Thymus (tissue), 11 donors: Measurements from ENCODE around the gene EFCAB8. TPM values are rescaled to one million over a fixed set of nuclear protein-coding genes. Genes with fewer than 3 reads are reported as not detected.

Source experiments
- DNase-seq, 9 donors: peaks; one replicate each; pipeline ENCODE4 v3.0.0-alpha.2; 2013; ENCODE audit warnings: low spot score in 9 of 9, low read depth in 6 of 9, missing footprints in 1 of 9
- H3K27ac ChIP-seq, 2 donors: one replicate each; pipeline ENCODE4 v1.5.1; 2013; ENCODE audit warnings: control low read depth in 1 of 2, low read depth in 1 of 2, low read length in 1 of 2, mild to moderate bottlenecking in 1 of 2, moderate library complexity in 1 of 2
- H3K27me3 ChIP-seq, 2 donors: one replicate each; pipeline ENCODE4 v1.5.1; 2013; ENCODE audit warnings: low read length in 1 of 2; ENCODE audit not compliant: control insufficient read depth in 2 of 2, insufficient read depth in 1 of 2
- H3K36me3 ChIP-seq, 2 donors: one replicate each; pipeline ENCODE4 v1.5.1; 2013; ENCODE audit warnings: low read length in 1 of 2, mild to moderate bottlenecking in 1 of 2, moderate library complexity in 1 of 2; ENCODE audit not compliant: control insufficient read depth in 2 of 2, insufficient read depth in 2 of 2
- H3K4me1 ChIP-seq, 2 donors: one replicate each; pipeline ENCODE4 v1.5.1; 2013; ENCODE audit warnings: low read length in 2 of 2; ENCODE audit not compliant: control insufficient read depth in 2 of 2, insufficient read depth in 2 of 2
- H3K4me3 ChIP-seq, 2 donors: one replicate each; pipeline ENCODE4 v1.5.1; 2013; ENCODE audit warnings: low read length in 2 of 2, control low read depth in 1 of 2, mild to moderate bottlenecking in 1 of 2
- H3K9me3 ChIP-seq, 2 donors: one replicate each; pipeline ENCODE4 v1.5.1; 2013; ENCODE audit warnings: low read length in 1 of 2, mild to moderate bottlenecking in 1 of 2; ENCODE audit not compliant: control insufficient read depth in 2 of 2, insufficient read depth in 1 of 2
- WGBS: extraction: QIAGEN DNeasy Blood & Tissue Kit; methylation state at CpG from one replicate; pipeline ENCODE4 v1.1.7; 2013; 5-methylcytosine and 5-hydroxymethylcytosine counted together
- polyA plus RNA-seq: library from polyadenylated mRNA; stranded (reverse); fragments of 200-250 nt; gene quantifications from one replicate; pipeline ENCODE4 v1.2.3, GENCODE V29; 2013
- total RNA-seq: library from RNA; stranded (reverse); fragments of 120-200 nt; gene quantifications from one replicate; pipeline ENCODE4 v1.2.4, GENCODE V29; 2013
- donor health status: healthy.

The EFCAB8 gene
- total and polyA plus RNA-seq, 2 donors: 0.33 to 0.46 TPM

DNA sequence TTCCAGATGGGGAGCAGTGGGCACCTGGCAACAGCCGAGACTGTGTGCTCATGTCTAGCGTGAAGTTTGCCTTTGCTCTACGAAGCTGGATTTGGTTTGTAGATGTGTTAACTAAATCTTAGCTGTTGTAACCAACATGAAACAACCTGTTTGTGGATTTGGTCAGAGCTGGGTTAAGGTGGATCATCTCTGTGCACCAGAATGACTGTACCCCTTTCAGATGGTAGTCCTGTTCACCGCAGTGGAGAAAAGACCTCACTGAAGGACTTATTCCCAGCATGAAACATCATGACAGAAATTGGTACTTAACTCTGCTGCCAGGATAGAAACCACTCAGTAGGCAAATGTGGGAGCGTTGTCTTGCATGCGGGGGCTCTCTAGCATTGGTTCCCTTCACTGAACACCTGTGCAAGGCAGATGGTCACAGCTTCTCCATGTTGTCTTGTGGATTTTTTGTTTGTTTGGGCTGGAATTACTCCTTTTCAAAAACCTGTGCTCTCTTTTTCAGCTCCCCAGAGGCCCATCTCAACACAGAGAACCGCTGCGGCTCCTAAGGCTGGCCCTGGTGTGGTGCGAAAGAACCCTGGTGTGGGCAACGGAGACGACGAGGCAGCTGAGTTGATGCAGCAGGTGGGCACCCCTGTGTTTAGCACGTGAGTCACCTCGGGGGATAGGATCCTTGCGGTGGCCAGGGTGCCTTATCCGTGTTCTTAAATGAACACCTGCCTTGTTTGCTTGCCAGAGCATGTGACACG, 19.3 kb upstream of the EFCAB8 start:
- no peak overlapping the region for H3K27ac ChIP-seq
- H3K36me3 ChIP-seq: peaks cover 87 to 89% of the 10 kb centered on the region in 2 donors
- peaks cover 0 to 5% of the 10 kb centered on the region in 2 donors for H3K4me1 ChIP-seq
- no peaks in the 10 kb centered on the region for H3K27me3 ChIP-seq
- no peaks in the 10 kb centered on the region for H3K9me3 ChIP-seq
- WGBS: 94% methylated on average over 17 of the region's 17 CpGs
- no peak overlapping the region for H3K4me3 ChIP-seq
- DNase-seq: no peak

DNA sequence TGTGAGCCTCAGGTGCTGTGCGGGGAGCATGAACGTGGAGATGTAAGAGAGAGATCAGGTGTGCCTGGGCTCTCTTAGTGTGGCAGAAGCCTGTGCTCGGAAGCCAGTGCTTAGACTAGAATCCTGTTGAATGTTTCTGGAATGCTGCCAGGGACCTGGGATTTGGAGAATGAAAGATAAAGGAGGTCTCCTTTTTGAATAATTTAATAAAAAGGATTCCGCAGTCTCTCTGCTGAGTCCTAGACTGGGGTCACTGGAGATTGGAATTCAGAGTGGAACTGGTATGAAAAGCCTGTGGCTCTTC, 18.8 kb upstream of the EFCAB8 start:
- no peaks in the 10 kb centered on the region for H3K27me3 ChIP-seq
- no peak overlapping the region for H3K27ac ChIP-seq
- no peak for DNase-seq
- H3K4me1 ChIP-seq: peaks cover 0 to 5% of the 10 kb centered on the region in 2 donors
- 96% methylated on average over 4 of the region's 4 CpGs for WGBS
- no peak overlapping the region for H3K4me3 ChIP-seq
- no peaks in the 10 kb centered on the region for H3K9me3 ChIP-seq
- peaks cover 91 to 92% of the 10 kb centered on the region in 2 donors for H3K36me3 ChIP-seq

- Histone ChIP-seq H3K4me1 (peaks cover 0 to 5% of the 10 kb centered on the region in 2 donors), H3K27me3 (no peaks in the 10 kb centered on the region), H3K4me3 (no peak overlapping the region), H3K36me3 (peaks cover 89 to 93% of the 10 kb centered on the region in 2 donors), H3K27ac (peak overlapping the region in 1 of 2 donors; percentile 31), H3K9me3 (no peaks in the 10 kb centered on the region)
- WGBS: 57% methylated on average over 9 of the region's 9 CpGs
- peak in 1 of 9 donors; percentile 46 for DNase-seq
These were observed 17.5 kb upstream of the EFCAB8 start for GRCh38 chr20:32841174-32841573.

GRCh38 chr20:32841632-32842031, 17.1 kb upstream of the EFCAB8 start:
- Histone ChIP-seq H3K4me1 (peaks cover 0 to 5% of the 10 kb centered on the region in 2 donors), H3K9me3 (no peaks in the 10 kb centered on the region), H3K27me3 (no peaks in the 10 kb centered on the region), H3K27ac (no peak overlapping the region), H3K36me3 (peaks cover 89 to 93% of the 10 kb centered on the region in 2 donors), H3K4me3 (no peak overlapping the region)
- WGBS: 98% methylated on average over 2 of the region's 2 CpGs
- no peak for DNase-seq

DNA sequence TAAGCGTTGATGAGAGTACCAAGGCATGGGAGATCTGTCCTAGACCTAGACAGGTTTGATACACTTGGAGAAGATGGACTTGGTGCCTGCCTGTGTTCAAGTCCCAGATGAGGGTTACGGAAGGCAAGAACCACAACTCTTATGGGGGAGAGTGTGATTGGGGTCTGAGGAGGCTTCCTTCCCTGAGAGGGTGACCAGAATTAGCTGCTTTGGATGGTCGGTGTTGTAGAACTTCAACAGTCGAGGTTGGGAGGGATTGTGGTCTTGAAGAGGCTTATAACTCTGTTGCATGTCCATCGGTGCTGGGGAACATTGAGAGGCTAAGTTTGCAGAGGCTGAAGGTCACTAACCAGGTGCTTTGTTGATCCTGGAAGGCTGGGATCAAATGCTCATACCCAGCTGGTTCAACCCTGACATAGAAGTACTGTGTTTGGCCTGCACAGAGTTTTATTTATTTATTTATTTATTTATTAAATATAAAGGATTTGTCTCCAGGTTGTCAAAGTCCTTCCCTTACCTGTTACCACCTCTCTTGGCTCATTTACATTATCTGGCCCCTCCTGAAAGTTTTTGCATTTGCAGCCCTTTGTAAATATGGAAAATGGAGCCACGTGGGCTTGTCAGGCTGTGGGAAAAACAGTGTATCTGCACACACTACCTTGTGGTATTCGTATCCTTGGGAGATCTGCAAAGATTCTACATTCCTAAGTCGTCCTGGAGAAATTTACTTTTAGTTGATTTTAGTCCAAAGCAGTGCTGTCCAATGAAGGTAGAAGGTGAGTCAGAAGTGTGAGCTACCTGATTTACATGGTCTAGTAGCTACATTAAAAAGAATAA, 15.8 kb upstream of the EFCAB8 start:
- Histone ChIP-seq H3K27ac (no peak overlapping the region), H3K4me3 (no peak overlapping the region), H3K4me1 (peaks cover 0 to 5% of the 10 kb centered on the region in 2 donors), H3K36me3 (peaks cover 89 to 93% of the 10 kb centered on the region in 2 donors), H3K9me3 (no peaks in the 10 kb centered on the region), H3K27me3 (no peaks in the 10 kb centered on the region)
- 92% methylated on average over 8 of the region's 8 CpGs for WGBS
- no peak for DNase-seq

DNA sequence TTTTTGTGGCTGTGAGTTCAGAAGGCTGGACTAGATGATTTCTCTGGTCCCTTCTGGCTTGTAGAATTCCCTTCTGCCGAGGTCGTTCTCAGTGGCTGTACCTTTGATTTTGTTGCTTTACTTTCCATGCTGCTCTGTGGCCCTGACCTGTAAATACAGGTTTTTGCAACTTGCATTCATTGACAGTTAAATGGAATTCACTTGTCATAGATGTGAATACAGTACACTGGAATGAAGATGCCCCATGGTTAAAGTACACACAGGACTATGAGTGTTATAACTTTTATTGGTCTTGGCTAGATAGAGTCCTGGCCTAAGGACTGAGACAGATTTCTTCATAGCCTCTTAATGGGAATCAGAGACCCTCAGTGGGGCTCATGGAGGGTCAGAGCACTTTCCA, 12.9 kb upstream of the EFCAB8 start:
- H3K4me3 ChIP-seq: no peak overlapping the region
- no peak for DNase-seq
- H3K4me1 ChIP-seq: peaks cover 0 to 5% of the 10 kb centered on the region in 2 donors
- H3K9me3 ChIP-seq: no peaks in the 10 kb centered on the region
- H3K27me3 ChIP-seq: no peaks in the 10 kb centered on the region
- peaks cover 81 to 82% of the 10 kb centered on the region in 2 donors for H3K36me3 ChIP-seq
- H3K27ac ChIP-seq: no peak overlapping the region
- 97% methylated on average over 2 of the region's 2 CpGs for WGBS

DNA sequence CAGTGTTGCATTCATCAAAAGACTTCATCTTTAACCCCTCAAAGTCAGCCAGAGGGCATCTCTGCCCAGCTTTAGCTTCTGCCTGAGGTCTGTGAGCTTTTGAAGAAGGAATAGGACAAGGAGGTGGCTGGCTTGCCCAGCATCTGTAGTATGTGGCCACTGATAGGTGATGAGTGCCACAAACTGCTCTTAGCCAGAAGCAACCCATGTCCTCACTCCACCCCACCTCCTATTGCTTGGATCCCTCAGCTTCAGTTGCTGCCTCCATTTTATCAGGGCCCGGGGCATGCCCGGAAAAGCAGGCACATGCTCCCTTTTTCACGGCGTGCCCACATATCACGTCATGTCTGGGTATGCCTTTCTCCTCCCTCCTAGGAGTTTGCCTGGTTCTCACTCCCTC, 11.9 kb upstream of the EFCAB8 start:
- over 99% methylated on average over 5 of the region's 5 CpGs for WGBS
- H3K36me3 ChIP-seq: peaks cover 81 to 85% of the 10 kb centered on the region in 2 donors
- H3K9me3 ChIP-seq: no peaks in the 10 kb centered on the region
- no peak overlapping the region for H3K27ac ChIP-seq
- no peaks in the 10 kb centered on the region for H3K4me1 ChIP-seq
- no peak overlapping the region for H3K4me3 ChIP-seq
- H3K27me3 ChIP-seq: no peaks in the 10 kb centered on the region
- DNase-seq: no peak

- 99% methylated on average over 5 of the region's 5 CpGs for WGBS
These were observed 10.8 kb upstream of the EFCAB8 start for GRCh38 chr20:32847964-32848363.

DNA sequence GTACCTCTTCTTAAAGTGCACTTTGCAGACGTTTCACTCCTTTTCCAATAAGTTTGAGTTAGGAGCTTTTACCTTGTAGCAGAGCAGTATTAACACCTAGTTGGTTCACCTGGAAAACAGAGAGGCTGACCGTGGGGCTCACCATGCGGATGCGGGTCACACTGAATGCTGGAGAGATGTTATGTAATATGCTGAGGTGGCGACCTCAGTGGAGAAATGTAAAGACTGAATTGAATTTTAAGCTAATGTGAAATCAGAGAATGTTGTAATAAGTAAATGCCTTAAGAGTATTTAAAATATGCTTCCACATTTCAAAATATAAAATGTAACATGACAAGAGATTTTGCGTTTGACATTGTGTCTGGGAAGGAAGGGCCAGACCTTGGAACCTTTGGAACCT, 9.9 kb upstream of the EFCAB8 start:
- WGBS: over 99% methylated on average over 6 of the region's 6 CpGs
- peaks cover 66 to 71% of the 10 kb centered on the region in 2 donors for H3K36me3 ChIP-seq

More at GRCh38 chr20:32847964-32848363, 10.8 kb upstream of the EFCAB8 start:
- H3K27ac ChIP-seq: no peak overlapping the region
- no peaks in the 10 kb centered on the region for H3K4me1 ChIP-seq
- no peak overlapping the region for H3K4me3 ChIP-seq
- peaks cover 72 to 78% of the 10 kb centered on the region in 2 donors for H3K36me3 ChIP-seq
- no peaks in the 10 kb centered on the region for H3K9me3 ChIP-seq
- H3K27me3 ChIP-seq: no peaks in the 10 kb centered on the region
- no peak for DNase-seq

More for the DNA sequence above, 9.9 kb upstream of the EFCAB8 start:
- DNase-seq: no peak
- Histone ChIP-seq H3K4me1 (no peaks in the 10 kb centered on the region), H3K9me3 (no peaks in the 10 kb centered on the region), H3K27me3 (no peaks in the 10 kb centered on the region), H3K27ac (no peak overlapping the region), H3K4me3 (no peak overlapping the region)
